HepG2 (cell line): ENCODE results near the gene TMEM260. TPM values are rescaled to one million over a fixed set of nuclear protein-coding genes. Genes with fewer than 3 reads are reported as not detected.

Source experiments
- ATAC-seq: fragments of 200-7000 bp; cut with Tn5 transposase; 3 replicates; pipeline ENCODE4 v1.9.1; 2020; ENCODE audit warnings: mild to moderate bottlenecking, moderate library complexity
- BruUV-seq: library from RNA; stranded (reverse); fragments of 400-500 nt; replicated peaks from 2 replicates; lab custom pipeline; 2021; lab: Mats Ljungman, UMichigan
- CTCF ChIA-PET: fragments of 300-600 bp; formaldehyde crosslinking; extraction: SDS; loops from one replicate; lab custom pipeline; 2021; ENCODE audit warnings: low total read pairs, inconsistent platforms, low intra/inter-chr PET ratio; lab: Yijun Ruan, JAX
- POLR2A ChIA-PET: fragments of 350-600 bp; sonication (Branson Sonifier 250); formaldehyde crosslinking; loops from one replicate; lab custom pipeline; 2020; ENCODE audit warnings: antibody characterized with exemption, inconsistent platforms; lab: Yijun Ruan, JAX
- DNase-seq: peaks from one replicate; pipeline ENCODE4 v3.0.0-alpha.2; 2015; ENCODE audit warnings: low spot score
- FAIRE-seq: peaks from 3 replicates; lab custom pipeline; 2011; peaks lifted over from hg19 to GRCh38; lab: Jason Lieb, UNC
- H2AFZ ChIP-seq: one replicate; pipeline ENCODE4 v1.6.1; 2011; ENCODE audit warnings: low read length, inconsistent platforms
- H3K27ac ChIP-seq: fragments of 300-600 bp; 3 replicates; pipeline ENCODE4 v1.8.0; 2011; ENCODE audit warnings: mixed run types, mild to moderate bottlenecking, mixed read lengths, low read length, inconsistent platforms; ENCODE audit not compliant: insufficient read depth; ENCODE audit errors: extremely low read length
- H3K27me3 ChIP-seq, 2 experiments: fragments of 200-600 bp in 1 of 2; 2 replicates in 1 of 2; 3 replicates in 1 of 2; pipeline versions ENCODE4 v1.6.0 to v1.8.0; 2011; ENCODE audit warnings: low read length in 2 of 2, mild to moderate bottlenecking in 2 of 2, moderate library complexity in 2 of 2, inconsistent platforms in 1 of 2; ENCODE audit not compliant: insufficient read depth in 2 of 2, control insufficient read depth in 1 of 2
- H3K36me3 ChIP-seq, 2 experiments: fragments of 200-600 bp in 1 of 2; replicated peaks in 1 of 2; 2 replicates in 1 of 2; 3 replicates in 1 of 2; pipeline versions ENCODE4 v1.5.1 to v1.8.0; 2011; ENCODE audit warnings: low read length in 2 of 2, inconsistent platforms in 1 of 2; ENCODE audit not compliant: insufficient read depth in 2 of 2, control insufficient read depth in 1 of 2
- H3K4me1 ChIP-seq: 2 replicates; pipeline ENCODE4 v1.5.1; 2012; ENCODE audit warnings: low read length, inconsistent platforms; ENCODE audit not compliant: insufficient read depth
- H3K4me2 ChIP-seq: 2 replicates; pipeline ENCODE4 v1.6.0; 2011; ENCODE audit warnings: low read depth, low read length, inconsistent platforms
- H3K4me3 ChIP-seq, 3 experiments: fragments of 200-600 bp in 1 of 3; sonication (generic), shearing (Covaris generic) in 1 of 3; replicated peaks in 1 of 3; 2 replicates each; pipeline ENCODE4 v1.5.1; 2011 to 2016; ENCODE audit warnings: low read length in 3 of 3, inconsistent platforms in 2 of 3, low read depth in 2 of 3, mild to moderate bottlenecking in 2 of 3, control low read depth in 1 of 3, mixed read lengths in 1 of 3; ENCODE audit not compliant: insufficient read depth in 1 of 3
- H3K79me2 ChIP-seq: one replicate; pipeline ENCODE4 v1.6.1; 2011; ENCODE audit warnings: low read length, inconsistent platforms; ENCODE audit not compliant: insufficient read depth
- H3K9ac ChIP-seq: 2 replicates; pipeline ENCODE4 v1.6.0; 2011; ENCODE audit warnings: mild to moderate bottlenecking, low read depth, low read length, inconsistent platforms; ENCODE audit not compliant: insufficient read depth
- H3K9me3 ChIP-seq: 2 replicates; pipeline ENCODE4 v1.5.1; 2012; ENCODE audit warnings: mild to moderate bottlenecking, low read length
- H4K20me1 ChIP-seq: 2 replicates; pipeline ENCODE4 v1.6.0; 2011; ENCODE audit warnings: inconsistent platforms, mild to moderate bottlenecking, low read length, moderate library complexity; ENCODE audit not compliant: insufficient read depth
- DRAP1 ChIP-seq: IDR thresholded peaks from 2 replicates; pipeline ENCODE4 v1.6.1; 2016; ENCODE audit warnings: missing genetic modification reagents, missing compliant biosample characterization
- ELK4 ChIP-seq: sonication (generic); formaldehyde crosslinking; IDR thresholded peaks from 2 replicates; pipeline ENCODE4 v1.9.0; 2021; ENCODE audit warnings: missing genetic modification reagents, borderline replicate concordance
- NCOR1 ChIP-seq: fragments of 200-600 bp; sonication (generic); IDR thresholded peaks from 2 replicates; pipeline ENCODE4 v1.7.0; 2017; ENCODE audit warnings: antibody characterized with exemption, low read length, borderline replicate concordance
- NPAS2 ChIP-seq: sonication (generic); formaldehyde crosslinking; IDR thresholded peaks from 2 replicates; pipeline ENCODE4 v1.8.0; 2022; ENCODE audit warnings: mild to moderate bottlenecking, missing genetic modification reagents, borderline replicate concordance
- PCBP2 ChIP-seq: fragments of 200-400 bp; formaldehyde crosslinking; optimal IDR thresholded peaks from 2 replicates; pipeline ENCODE3; 2018; ENCODE audit warnings: low read length, low read depth; ENCODE audit not compliant: poor library complexity, severe bottlenecking
- POLR2AphosphoS2 ChIP-seq: IDR thresholded peaks from 2 replicates; pipeline ENCODE4 v1.6.1; 2011; ENCODE audit warnings: low read depth, low read length, improper control_type of control experiment
- PRPF4 ChIP-seq: fragments of 200-400 bp; formaldehyde crosslinking; IDR thresholded peaks from 2 replicates; pipeline ENCODE4 v1.6.1; 2016; ENCODE audit warnings: low read length, low read depth; ENCODE audit not compliant: poor library complexity, severe bottlenecking
- RNF219 ChIP-seq: sonication (generic); formaldehyde crosslinking; IDR thresholded peaks from 2 replicates; pipeline ENCODE4 v1.5.0; 2020; ENCODE audit warnings: mild to moderate bottlenecking, missing genetic modification reagents
- SMAD9 ChIP-seq: sonication (generic); formaldehyde crosslinking; IDR thresholded peaks from 2 replicates; pipeline ENCODE4 v1.5.1; 2020; ENCODE audit warnings: mild to moderate bottlenecking, missing genetic modification reagents
- SP140L ChIP-seq: sonication (generic); formaldehyde crosslinking; IDR thresholded peaks from 2 replicates; pipeline ENCODE4 v1.4.0; 2020; ENCODE audit warnings: missing genetic modification reagents, borderline replicate concordance
- TCF7 ChIP-seq: sonication (generic); IDR thresholded peaks from 2 replicates; pipeline ENCODE4 v1.6.1; 2016; ENCODE audit warnings: antibody characterized with exemption, low read depth
- ZBTB38 ChIP-seq: sonication (generic); formaldehyde crosslinking; IDR thresholded peaks from 2 replicates; pipeline ENCODE4 v1.5.1; 2020; ENCODE audit warnings: mild to moderate bottlenecking, missing genetic modification reagents
- ZC3H13 ChIP-seq: sonication (generic); formaldehyde crosslinking; IDR thresholded peaks from 2 replicates; pipeline ENCODE4 v1.8.1; 2023; ENCODE audit warnings: mild to moderate bottlenecking, missing genetic modification reagents, moderate library complexity
- ZNF124 ChIP-seq: sonication (generic); formaldehyde crosslinking; IDR thresholded peaks from 2 replicates; pipeline ENCODE4 v1.4.0; 2020; ENCODE audit warnings: missing genetic modification reagents
- ZNF160 ChIP-seq: sonication (generic); formaldehyde crosslinking; IDR thresholded peaks from 2 replicates; pipeline ENCODE4 v1.8.0; 2022; ENCODE audit warnings: mild to moderate bottlenecking, inconsistent platforms, missing genetic modification reagents
- ZNF296 ChIP-seq: sonication (generic); formaldehyde crosslinking; conservative IDR thresholded peaks from 2 replicates; pipeline ENCODE4 v1.5.0; 2020; ENCODE audit warnings: mild to moderate bottlenecking, missing genetic modification reagents
- ZNF382 ChIP-seq: sonication (generic); formaldehyde crosslinking; IDR thresholded peaks from 2 replicates; pipeline ENCODE4 v1.5.0; 2020; ENCODE audit warnings: missing genetic modification reagents, mild to moderate bottlenecking, borderline replicate concordance
- ZNF775 ChIP-seq: sonication (generic); formaldehyde crosslinking; IDR thresholded peaks from 2 replicates; pipeline ENCODE4 v1.4.0; 2020; ENCODE audit warnings: missing genetic modification reagents, mild to moderate bottlenecking, moderate library complexity, borderline replicate concordance
- ZSCAN21 ChIP-seq: sonication (generic); formaldehyde crosslinking; IDR thresholded peaks from 2 replicates; pipeline ENCODE4 v1.8.0; 2022; ENCODE audit warnings: mild to moderate bottlenecking, missing genetic modification reagents, moderate library complexity, borderline replicate concordance
- WGBS: methylation state at CpG from one replicate; pipeline ENCODE4 v1.1.6; 2017; ENCODE audit warnings: low lambda C conversion rate; 5-methylcytosine and 5-hydroxymethylcytosine counted together
- in situ Hi-C: cut with HindIII; loops from 2 replicates; pipeline ENCODE4 v1.10.0; 2017; ENCODE audit warnings: low pct_unique_long_range_greater_than_20kb; ENCODE audit not compliant: extremely low pct_ligation_motif_present
- intact Hi-C: fragments of 100-400 bp; cut with micrococcal nuclease; formaldehyde crosslinking; loops from one replicate; pipeline ENCODE4 v1.10.0; 2022; ENCODE audit not compliant: unreplicated experiment
- polyA plus RNA-seq, 8 experiments: library from polyadenylated mRNA; depleted of rRNA in 3 of 8; stranded (reverse) in 7 of 8; unstranded in 1 of 8; fragments of >200 nt; fragmentation: Illumina TruSeq in 4 of 8; extraction: Trizol in 4 of 8; gene quantifications; 2 replicates each; pipeline versions ENCODE4 v1.2.1 to v1.2.3, GENCODE V29; 2011 to 2016; ENCODE audit warnings: low read depth in 4 of 8, missing spikeins in 1 of 8, mixed read lengths in 1 of 8; ENCODE audit not compliant: insufficient read depth in 1 of 8
- total RNA-seq, 5 experiments: library from RNA; depleted of rRNA; stranded (reverse); fragments of >200 nt; fragmentation: Illumina TruSeq; extraction: Trizol; gene quantifications; 2 replicates each; pipeline ENCODE4 v1.2.3, GENCODE V29; 2016; ENCODE audit warnings: low read depth in 1 of 5

The TMEM260 gene
- total and polyA plus RNA-seq, 2 of the 13 experiments (the other 11 are each of a cell fraction or from before 2014, with no cell fraction given): 7.7 to 9.3 TPM

GRCh38 chr14:56590535-56590960 is 10.9 kb downstream of the TMEM260 start (continued):
- TF ChIP-seq ZNF382 (CRISPR knock-in tag) (no peak), ZNF160 (CRISPR knock-in tag) (no peak), ZBTB38 (CRISPR knock-in tag) (no peak), ZNF775 (no peak), NPAS2 (no peak), PCBP2 (no peak), NCOR1 (no peak)

- no peak for ATAC-seq
- in situ Hi-C loops: no loop called here
- TF ChIP-seq ELK4 (CRISPR knock-in tag) (no peak), RNF219 (CRISPR knock-in tag) (no peak), ZSCAN21 (CRISPR knock-in tag) (no peak), DRAP1 (no peak), ZC3H13 (CRISPR knock-in tag) (no peak), PRPF4 (no peak), ZNF124 (CRISPR knock-in tag) (no peak), SP140L (CRISPR knock-in tag) (no peak), SMAD9 (CRISPR knock-in tag) (no peak), POLR2AphosphoS2 (no peak), TCF7 (no peak), ZNF296 (no peak)
Observed at GRCh38 chr14:56592746-56593544, 13.3 kb downstream of the TMEM260 start.

More at GRCh38 chr14:56592746-56593544, 13.3 kb downstream of the TMEM260 start:
- Histone ChIP-seq H3K79me2 (no peaks in the 10 kb centered on the region), H3K9ac (no peak overlapping the region), H3K4me3 (no peak overlapping the region), H3K9me3 (no peaks in the 10 kb centered on the region), H3K4me1 (peaks cover 21% of the 10 kb centered on the region), H3K27ac (no peak overlapping the region), H3K36me3 (no peaks in the 10 kb centered on the region; a peak in 1 of 5 replicates), H2AFZ (no peak overlapping the region), H3K4me2 (no peak overlapping the region), H3K27me3 (no peaks in the 10 kb centered on the region), H4K20me1 (no peaks in the 10 kb centered on the region)
- BruUV-seq: no TSS peak
- CTCF ChIA-PET: no interaction called here
- peak; percentile 17 for DNase-seq
- intact Hi-C loops: no loop called here
- WGBS: 71% methylated on average over 5 of the region's 5 CpGs
- no peak for FAIRE-seq
- POLR2A ChIA-PET: no interaction called here
